Nephron progenitor cell (in vitro differentiated cells): ENCODE results near the gene GTPBP4.

Experiments
- DNase-seq: peaks from one replicate; pipeline ENCODE4 v3.0.0; 2021
- H3K27ac Mint-ChIP-seq: 2 replicates; pipeline ENCODE4 v1.8.0; 2021; ENCODE audit warnings: mild to moderate bottlenecking, moderate library complexity, mixed read lengths
- H3K27me3 Mint-ChIP-seq: 2 replicates; pipeline ENCODE4 v1.8.0; 2021; ENCODE audit warnings: mild to moderate bottlenecking, low read depth, mixed read lengths; ENCODE audit not compliant: poor library complexity
- H3K36me3 Mint-ChIP-seq: 2 replicates; pipeline ENCODE4 v1.8.0; 2021; ENCODE audit warnings: low read depth, mixed read lengths
- H3K4me1 Mint-ChIP-seq: 2 replicates; pipeline ENCODE4 v1.8.0; 2021; ENCODE audit warnings: mixed read lengths
- H3K4me3 Mint-ChIP-seq: 2 replicates; pipeline ENCODE4 v1.8.0; 2021; ENCODE audit warnings: mild to moderate bottlenecking, moderate library complexity, mixed read lengths
- H3K9me3 Mint-ChIP-seq: 2 replicates; pipeline ENCODE4 v1.8.0; 2021; ENCODE audit warnings: mild to moderate bottlenecking, moderate library complexity, mixed read lengths
- TF ChIP-seq, protein P1 (sequence below): fragments of 200-600 bp; sonication (generic); IDR thresholded peaks from 2 replicates; pipeline ENCODE4 v1.5.0; 2021; ENCODE audit warnings: antibody characterized with exemption

Gene GTPBP4

DNA sequence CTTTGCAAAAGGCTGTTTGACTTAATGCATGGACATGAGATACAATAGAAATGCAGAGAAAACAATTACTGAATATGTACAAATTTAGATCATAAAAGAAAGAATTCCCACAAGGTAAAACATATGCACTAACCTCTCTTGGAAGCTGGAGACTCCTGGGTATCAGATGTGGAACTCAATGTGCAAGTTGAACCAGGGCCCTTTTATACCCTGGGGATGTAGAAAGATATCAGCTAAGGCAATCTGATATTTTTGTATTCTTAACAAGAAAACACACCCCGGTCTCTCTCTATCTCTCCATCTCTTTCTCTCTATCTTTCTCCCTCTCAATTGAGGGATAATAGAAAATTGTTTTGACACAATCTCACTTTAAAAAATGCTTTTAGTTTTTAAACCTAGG, 37.4 kb downstream of the GTPBP4 start, which contains the start of gene IDI2:
TSS of gene IDI2 (minus strand) at position 177 of the 400 bp plus-strand sequence. CDS start 1,136 bp downstream, outside the sequence.
- no peaks in the 10 kb centered on the region for H3K4me1 Mint-ChIP-seq
- TF ChIP-seq, protein P1, sequence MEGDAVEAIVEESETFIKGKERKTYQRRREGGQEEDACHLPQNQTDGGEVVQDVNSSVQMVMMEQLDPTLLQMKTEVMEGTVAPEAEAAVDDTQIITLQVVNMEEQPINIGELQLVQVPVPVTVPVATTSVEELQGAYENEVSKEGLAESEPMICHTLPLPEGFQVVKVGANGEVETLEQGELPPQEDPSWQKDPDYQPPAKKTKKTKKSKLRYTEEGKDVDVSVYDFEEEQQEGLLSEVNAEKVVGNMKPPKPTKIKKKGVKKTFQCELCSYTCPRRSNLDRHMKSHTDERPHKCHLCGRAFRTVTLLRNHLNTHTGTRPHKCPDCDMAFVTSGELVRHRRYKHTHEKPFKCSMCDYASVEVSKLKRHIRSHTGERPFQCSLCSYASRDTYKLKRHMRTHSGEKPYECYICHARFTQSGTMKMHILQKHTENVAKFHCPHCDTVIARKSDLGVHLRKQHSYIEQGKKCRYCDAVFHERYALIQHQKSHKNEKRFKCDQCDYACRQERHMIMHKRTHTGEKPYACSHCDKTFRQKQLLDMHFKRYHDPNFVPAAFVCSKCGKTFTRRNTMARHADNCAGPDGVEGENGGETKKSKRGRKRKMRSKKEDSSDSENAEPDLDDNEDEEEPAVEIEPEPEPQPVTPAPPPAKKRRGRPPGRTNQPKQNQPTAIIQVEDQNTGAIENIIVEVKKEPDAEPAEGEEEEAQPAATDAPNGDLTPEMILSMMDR: no peak
- no peak within 1 kb of the TSS for H3K4me3 Mint-ChIP-seq
- DNase-seq: no peak
- no peak within 1 kb of the TSS for H3K27ac Mint-ChIP-seq
- no peaks in the 10 kb centered on the region for H3K9me3 Mint-ChIP-seq
- H3K36me3 Mint-ChIP-seq: peaks cover 18% of the 10 kb centered on the region
- H3K27me3 Mint-ChIP-seq: no peaks in the 10 kb centered on the region

DNA sequence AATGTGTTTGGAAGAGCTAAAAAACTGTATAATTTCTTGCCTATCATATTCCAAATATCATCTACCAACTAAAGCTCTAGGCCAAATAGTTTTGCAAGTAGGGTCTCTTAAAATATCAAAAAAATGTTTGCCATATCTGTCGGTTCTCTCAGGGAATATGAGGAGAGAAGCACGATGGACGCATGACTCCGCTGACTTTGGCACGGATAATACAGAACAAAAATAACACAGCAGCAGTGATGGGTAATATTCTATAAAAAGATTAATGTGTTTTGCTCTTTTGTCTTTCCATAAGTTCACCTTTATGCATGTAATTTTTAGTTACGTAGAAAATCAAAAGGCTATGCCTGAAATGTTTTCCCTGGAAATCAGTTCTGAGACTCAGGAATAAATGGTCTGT, 38.3 kb downstream of the GTPBP4 start:
- peaks cover 11% of the 10 kb centered on the region for H3K36me3 Mint-ChIP-seq
- H3K4me3 Mint-ChIP-seq: no peak overlapping the region
- no peak for DNase-seq
- TF ChIP-seq, protein P1: no peak
- no peaks in the 10 kb centered on the region for H3K4me1 Mint-ChIP-seq
- no peak overlapping the region for H3K27ac Mint-ChIP-seq
- no peaks in the 10 kb centered on the region for H3K27me3 Mint-ChIP-seq
- no peaks in the 10 kb centered on the region for H3K9me3 Mint-ChIP-seq

DNA sequence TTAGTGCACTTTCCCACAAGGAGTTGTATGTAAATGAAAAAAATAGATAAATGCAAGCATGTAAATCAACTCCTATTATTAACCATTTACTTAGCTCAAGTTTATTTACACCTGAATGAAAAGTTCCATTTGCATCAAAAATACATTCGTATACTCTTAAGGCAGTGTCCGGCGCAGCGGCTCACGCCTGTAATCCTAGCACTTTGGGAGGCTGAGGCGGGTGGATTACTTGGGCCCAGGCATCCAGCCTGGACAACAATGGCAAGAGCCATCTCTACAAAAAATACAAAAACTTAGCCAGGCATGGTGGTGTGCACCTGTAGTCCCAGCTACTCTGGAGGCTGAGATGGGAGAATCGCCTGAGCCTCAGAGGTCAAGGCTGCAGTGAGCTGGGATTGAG, 41.6 kb downstream of the GTPBP4 start:
- Mint-ChIP-seq H3K9me3 (no peaks in the 10 kb centered on the region), H3K4me3 (no peak overlapping the region), H3K36me3 (peaks cover 4% of the 10 kb centered on the region), H3K27ac (no peak overlapping the region), H3K4me1 (peaks cover 5% of the 10 kb centered on the region), H3K27me3 (peaks cover 4% of the 10 kb centered on the region)
- DNase-seq: no peak
- TF ChIP-seq, protein P1: no peak

DNA sequence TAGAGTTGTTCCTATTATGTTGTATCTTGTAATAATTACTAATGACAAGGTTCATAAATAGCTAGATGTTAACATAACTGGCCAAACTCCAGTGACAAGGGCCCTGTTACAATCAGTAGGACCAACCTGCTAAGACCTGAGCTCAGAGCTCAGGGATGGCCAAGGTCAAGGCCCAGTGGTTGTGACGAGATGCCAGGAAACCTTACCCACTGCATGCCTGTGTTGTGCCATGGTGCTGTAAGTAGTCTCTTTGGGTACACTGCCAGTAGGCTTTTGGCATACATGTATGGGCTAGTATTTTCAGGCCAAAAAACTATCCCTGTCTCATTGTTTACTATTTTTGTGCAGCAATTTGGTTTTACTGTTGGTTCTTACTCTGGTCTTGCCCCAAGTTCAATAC, 45.4 kb downstream of the GTPBP4 start:
- TF ChIP-seq, protein P1: no peak
- Mint-ChIP-seq H3K4me1 (peaks cover 14% of the 10 kb centered on the region), H3K4me3 (no peak overlapping the region), H3K9me3 (no peaks in the 10 kb centered on the region), H3K36me3 (peaks cover 11% of the 10 kb centered on the region), H3K27ac (no peak overlapping the region), H3K27me3 (peaks cover 4% of the 10 kb centered on the region)
- DNase-seq: no peak

DNA sequence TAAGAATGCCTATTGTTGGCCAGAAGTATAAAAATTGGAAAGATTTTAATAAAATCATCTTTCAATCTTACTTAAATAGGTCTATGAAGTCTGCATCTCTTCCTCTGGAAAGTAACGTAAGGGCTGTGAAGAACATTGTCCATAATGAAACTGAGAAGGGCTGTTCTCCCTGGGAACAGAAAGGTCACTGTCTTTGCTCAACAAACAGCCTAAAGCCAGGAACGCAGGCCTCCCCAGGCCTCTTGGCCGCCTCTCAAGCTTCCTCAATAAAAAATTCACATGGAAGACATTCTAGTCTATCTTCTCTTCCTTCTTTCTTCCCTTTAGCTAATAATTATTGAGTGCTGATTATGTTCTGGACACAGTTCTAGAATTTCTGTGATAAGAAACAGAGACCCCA, 46.5 kb downstream of the GTPBP4 start:
- TF ChIP-seq, protein P1: no peak
- no peak overlapping the region for H3K4me3 Mint-ChIP-seq
- H3K27me3 Mint-ChIP-seq: peaks cover 4% of the 10 kb centered on the region
- peak overlapping the region; percentile 88 for H3K27ac Mint-ChIP-seq
- no peaks in the 10 kb centered on the region for H3K9me3 Mint-ChIP-seq
- H3K4me1 Mint-ChIP-seq: peaks cover 14% of the 10 kb centered on the region
- DNase-seq: no peak
- H3K36me3 Mint-ChIP-seq: peaks cover 11% of the 10 kb centered on the region

DNA sequence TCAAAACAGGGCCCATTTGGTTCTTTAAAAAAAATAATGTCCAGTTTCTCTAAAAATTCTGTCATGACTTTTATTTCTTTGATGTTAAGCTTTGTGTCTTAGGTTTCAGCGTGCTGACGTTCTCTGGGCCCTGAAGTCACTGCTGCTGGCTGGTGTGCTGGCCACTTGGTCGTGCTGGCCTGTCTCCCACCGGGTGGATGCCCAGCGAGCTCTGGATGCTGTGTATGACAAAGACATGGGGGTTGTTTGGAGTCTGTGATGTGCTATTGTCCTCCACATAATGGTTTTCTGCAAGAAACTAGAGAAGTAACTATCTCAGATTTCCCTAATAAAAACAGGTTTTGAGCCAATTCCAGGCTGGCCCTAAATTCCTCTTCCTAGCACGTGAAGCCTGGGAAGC, 47.0 kb downstream of the GTPBP4 start:
- no peaks in the 10 kb centered on the region for H3K9me3 Mint-ChIP-seq
- H3K27ac Mint-ChIP-seq: peak overlapping the region; percentile 88
- TF ChIP-seq, protein P1: no peak
- no peak overlapping the region for H3K4me3 Mint-ChIP-seq
- DNase-seq: no peak
- H3K27me3 Mint-ChIP-seq: peaks cover 4% of the 10 kb centered on the region
- peaks cover 14% of the 10 kb centered on the region for H3K4me1 Mint-ChIP-seq
- H3K36me3 Mint-ChIP-seq: peaks cover 15% of the 10 kb centered on the region
